Keratinocyte (primary cell): ENCODE data around the gene SLC34A3. TPM values are rescaled to one million over a fixed set of nuclear protein-coding genes. Genes with fewer than 3 reads are reported as not detected.

Experiments
- DNase-seq: peaks from one replicate; pipeline ENCODE4 v3.0.0-alpha.2; 2011; ENCODE audit warnings: low read depth, missing footprints, low spot score
- FAIRE-seq: peaks from 2 replicates; lab custom pipeline; 2011; peaks lifted over from hg19 to GRCh38; lab: Jason Lieb, UNC
- H2AFZ ChIP-seq: 2 replicates; pipeline ENCODE4 v1.6.0; 2012; ENCODE audit warnings: low read length, control low read depth, inconsistent platforms; ENCODE audit not compliant: control insufficient read depth
- H3K27ac ChIP-seq: 2 replicates; pipeline ENCODE4 v1.5.1; 2011; ENCODE audit warnings: low read length; ENCODE audit not compliant: control insufficient read depth, insufficient read depth
- H3K27me3 ChIP-seq: 3 replicates; pipeline ENCODE4 v1.6.0; 2011; ENCODE audit warnings: low read length; ENCODE audit not compliant: control insufficient read depth, insufficient read depth; ENCODE audit errors: extremely low read depth
- H3K36me3 ChIP-seq, 2 experiments: 2 replicates in 1 of 2; 3 replicates in 1 of 2; pipeline ENCODE4 v1.5.1; 2011; ENCODE audit warnings: low read length in 2 of 2, mild to moderate bottlenecking in 1 of 2; ENCODE audit not compliant: control insufficient read depth in 2 of 2, insufficient read depth in 2 of 2; ENCODE audit errors: extremely low read depth in 1 of 2
- H3K4me1 ChIP-seq: 3 replicates; pipeline ENCODE4 v1.5.1; 2011; ENCODE audit warnings: low read length; ENCODE audit not compliant: control insufficient read depth, insufficient read depth; ENCODE audit errors: extremely low read depth
- H3K4me2 ChIP-seq: 3 replicates; pipeline ENCODE4 v1.6.0; 2011; ENCODE audit warnings: low read depth, low read length; ENCODE audit not compliant: control insufficient read depth, insufficient read depth; ENCODE audit errors: extremely low read depth
- H3K4me3 ChIP-seq, 3 experiments: fragments of 200-600 bp in 1 of 3; sonication (generic) in 1 of 3; 2 replicates in 2 of 3; 3 replicates in 1 of 3; pipeline ENCODE4 v1.5.1; 2011 to 2016; ENCODE audit warnings: low read length in 3 of 3, mild to moderate bottlenecking in 3 of 3, control low read depth in 2 of 3, inconsistent platforms in 1 of 3, low read depth in 1 of 3, mixed read lengths in 1 of 3, mixed run types in 1 of 3, moderate library complexity in 1 of 3; ENCODE audit not compliant: control insufficient read depth in 2 of 3, insufficient read depth in 2 of 3; ENCODE audit errors: extremely low read depth in 1 of 3
- H3K79me2 ChIP-seq: 2 replicates; pipeline ENCODE4 v1.6.0; 2012; ENCODE audit warnings: low read length; ENCODE audit not compliant: control insufficient read depth, insufficient read depth
- H3K9ac ChIP-seq: 3 replicates; pipeline ENCODE4 v1.6.0; 2011; ENCODE audit warnings: low read length; ENCODE audit not compliant: control insufficient read depth, insufficient read depth; ENCODE audit errors: extremely low read depth
- H3K9me1 ChIP-seq: 3 replicates; pipeline ENCODE4 v1.6.0; 2011; ENCODE audit warnings: low read length; ENCODE audit not compliant: control insufficient read depth, insufficient read depth; ENCODE audit errors: extremely low read depth
- H3K9me3 ChIP-seq: 2 replicates; pipeline ENCODE4 v1.5.1; 2012; ENCODE audit warnings: low read depth, low read length; ENCODE audit not compliant: control insufficient read depth
- H4K20me1 ChIP-seq: 3 replicates; pipeline ENCODE4 v1.6.0; 2011; ENCODE audit warnings: low read length; ENCODE audit not compliant: control insufficient read depth, insufficient read depth; ENCODE audit errors: extremely low read depth
- CTCF ChIP-seq, 3 experiments: IDR thresholded peaks in 1 of 3; conservative IDR thresholded peaks in 1 of 3; optimal IDR thresholded peaks in 1 of 3; 2 replicates in 2 of 3; 3 replicates in 1 of 3; pipeline versions ENCODE3 to v1.5.1; 2011; ENCODE audit warnings: low read length in 3 of 3, mild to moderate bottlenecking in 3 of 3, moderate library complexity in 2 of 3, control low read depth in 1 of 3, inconsistent platforms in 1 of 3; ENCODE audit not compliant: insufficient read depth in 2 of 3; ENCODE audit errors: extremely low read depth in 1 of 3
- EZH2 ChIP-seq: IDR thresholded peaks from one replicate; pipeline ENCODE4 v1.6.1; 2012; ENCODE audit warnings: inconsistent platforms, mild to moderate bottlenecking, low read length, moderate library complexity
- dilution Hi-C: fragments of 300-500 bp; cut with MboI; formaldehyde crosslinking; loops from one replicate; pipeline ENCODE4 v1.7.0; 2020; ENCODE audit warnings: low sequenced_read_pairs; ENCODE audit not compliant: extremely low pct_ligation_motif_present
- polyA plus RNA-seq, 5 experiments: library from polyadenylated mRNA; depleted of rRNA in 3 of 5; stranded (reverse) in 3 of 5; stranded (forward) in 1 of 5; unstranded in 1 of 5; fragments of >200 nt; gene quantifications; 1 replicate in 1 of 5; 2 replicates in 3 of 5; 3 replicates in 1 of 5; pipeline versions ENCODE4 v1.2.1 to v1.2.3, GENCODE V29; 2011 to 2012; ENCODE audit warnings: missing spikeins in 2 of 5, low read depth in 1 of 5, low replicate concordance in 1 of 5

Gene SLC34A3
- polyA plus RNA-seq, 1 donor (not counting 4 experiments of a cell fraction or from before 2014, with no cell fraction given) = not detected

- TF ChIP-seq CTCF (optimal IDR thresholded peaks at IDR 0.05 in 1 of 3, IDR thresholded peaks at IDR 0.05 in 1 of 3, conservative IDR thresholded peaks at IDR 0.05 in 1 of 3; ENCODE audit: extremely low read depth in 1 of 3, insufficient read depth in 2 of 3, low read length in 3 of 3) (no peak), EZH2 (no peak)
- FAIRE-seq = no peak
- DNase-seq = no peak
Measured at GRCh38 chr9:137252555-137253506, 22.1 kb downstream of the SLC34A3 start.

GRCh38 chr9:137253717-137254623, 23.3 kb downstream of the SLC34A3 start:
- Histone ChIP-seq H3K9ac (peak overlapping the region; percentile 72), H3K9me3 (no peaks in the 10 kb centered on the region), H3K4me1 (peaks cover 15% of the 10 kb centered on the region), H3K79me2 (peaks cover 24% of the 10 kb centered on the region), H3K4me3 (peak overlapping the region; percentile 80 to 97 (median 81)), H3K27ac (no peak overlapping the region), H3K9me1 (no peaks in the 10 kb centered on the region), H3K36me3 (peaks cover 5 to 18% of the 10 kb centered on the region in 2 experiments), H3K27me3 (no peaks in the 10 kb centered on the region), H3K4me2 (peak overlapping the region; percentile 93), H4K20me1 (no peaks in the 10 kb centered on the region), H2AFZ (peak overlapping the region; percentile 95)
- dilution Hi-C loops = no loop called here
- TF ChIP-seq EZH2 = no peak
- FAIRE-seq (no peak), DNase-seq (no peak)

More at GRCh38 chr9:137252555-137253506, 22.1 kb downstream of the SLC34A3 start:
- Histone ChIP-seq H3K4me1 (peaks cover 15% of the 10 kb centered on the region), H3K27me3 (no peaks in the 10 kb centered on the region), H4K20me1 (no peaks in the 10 kb centered on the region), H3K9ac (no peak overlapping the region), H3K9me1 (no peaks in the 10 kb centered on the region), H3K9me3 (no peaks in the 10 kb centered on the region), H3K4me2 (no peak overlapping the region), H3K4me3 (no peak overlapping the region), H3K27ac (no peak overlapping the region), H3K79me2 (peaks cover 19% of the 10 kb centered on the region), H3K36me3 (peaks cover 1 to 9% of the 10 kb centered on the region in 2 experiments), H2AFZ (no peak overlapping the region)
- dilution Hi-C loops = no loop called here
